Germinal center (tissue), 1 donor: ENCODE measurements around the gene CFAP251.

Experiments used
- DNase-seq: peaks from one replicate; pipeline ENCODE4 v3.0.0; 2012; ENCODE audit warnings: mixed read lengths, low spot score

The CFAP251 gene

DNA sequence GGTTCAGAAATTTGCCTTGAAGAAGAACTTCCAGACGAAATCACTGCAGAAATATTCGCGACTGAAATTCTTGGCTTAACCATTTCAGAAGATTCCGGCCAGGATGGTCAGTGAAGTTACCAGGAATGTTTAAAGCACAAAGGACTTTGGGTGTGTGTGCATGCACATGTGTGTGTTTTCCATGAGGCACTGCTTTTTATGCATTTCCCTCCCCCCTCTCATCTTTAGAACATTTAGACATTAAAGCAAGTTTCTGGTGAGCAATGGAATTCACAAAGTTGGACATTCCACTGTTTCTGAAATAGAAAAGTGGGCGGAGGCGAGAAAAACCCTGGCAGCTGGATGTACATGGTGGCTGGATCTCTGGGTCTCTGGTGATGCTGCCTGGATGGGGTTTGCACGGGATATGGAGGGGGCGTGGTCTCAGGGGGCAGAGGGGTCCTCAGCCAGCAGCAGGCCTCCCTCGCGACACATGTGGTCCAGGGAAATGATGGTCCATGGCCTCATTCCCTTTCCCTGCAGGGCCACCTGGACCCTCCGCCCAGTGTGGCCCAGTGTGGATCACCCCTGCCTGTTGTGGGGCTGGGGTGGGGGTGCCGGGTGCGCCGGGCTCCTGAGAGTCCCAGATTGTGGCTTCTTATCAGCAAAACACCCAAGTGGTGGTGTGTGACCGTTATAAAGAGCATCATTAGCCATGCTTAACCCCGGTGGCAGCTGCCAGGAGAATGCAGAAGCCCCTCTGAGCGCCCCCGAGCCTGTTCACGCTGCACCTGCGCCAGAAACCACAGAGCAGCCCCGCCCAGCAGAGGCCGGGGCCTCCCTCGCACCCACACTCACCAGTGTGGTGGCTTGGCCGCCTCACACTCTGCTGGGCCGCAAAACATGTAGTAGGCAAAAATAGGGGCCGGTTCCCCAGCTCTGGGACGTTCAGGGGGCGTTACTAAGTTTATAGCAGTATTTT, 85.5 kb downstream of the CFAP251 start:
- DNase-seq: peak; percentile 93

DNA sequence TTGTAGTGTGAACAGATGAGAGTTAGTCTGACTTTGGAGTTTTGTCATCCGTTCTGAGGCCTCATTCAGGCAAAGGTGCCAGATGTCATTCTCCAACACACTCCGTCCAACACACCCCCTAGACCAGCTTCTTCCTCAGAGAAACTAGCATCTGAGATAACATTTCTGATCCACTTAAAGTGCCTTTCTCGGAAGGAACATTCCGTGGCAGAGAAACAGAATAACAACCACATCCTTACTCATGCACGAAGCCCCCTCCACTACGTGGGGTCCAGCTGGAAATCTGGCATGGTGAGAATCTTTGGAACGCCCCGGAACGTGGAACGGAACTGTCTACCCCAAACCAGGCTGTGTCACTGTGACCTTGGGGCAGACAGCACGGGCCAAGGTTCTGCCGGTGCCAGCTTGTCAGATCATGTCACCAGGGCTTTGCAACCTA, 86.3 kb downstream of the CFAP251 start:
- DNase-seq: peak; percentile 70

DNA sequence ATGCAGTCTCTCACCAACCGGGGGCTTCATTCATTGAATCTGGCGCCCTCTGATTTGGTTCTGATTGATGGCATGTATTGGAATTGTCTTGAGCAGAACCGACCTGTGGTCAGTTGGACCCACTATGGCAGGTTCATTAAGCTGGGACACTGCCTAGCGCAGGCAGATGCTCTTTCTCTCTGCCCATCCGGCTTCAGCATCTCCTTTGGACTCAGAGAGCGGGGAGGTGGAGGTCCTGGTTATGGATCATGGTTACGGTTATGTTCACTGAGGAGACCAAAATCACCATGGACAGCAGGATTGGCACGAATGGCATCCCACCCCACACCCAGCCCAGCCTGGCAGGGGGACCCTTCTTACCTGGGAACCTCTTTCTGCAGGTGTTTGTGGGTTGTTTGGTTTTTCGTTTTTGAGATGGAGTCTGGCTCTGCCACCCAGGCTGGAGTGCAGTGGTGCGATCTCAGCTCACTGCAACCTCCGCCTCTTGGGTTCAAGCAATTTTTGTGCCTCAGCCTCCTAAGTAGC, 86.9 kb downstream of the CFAP251 start:
- DNase-seq: no peak

DNA sequence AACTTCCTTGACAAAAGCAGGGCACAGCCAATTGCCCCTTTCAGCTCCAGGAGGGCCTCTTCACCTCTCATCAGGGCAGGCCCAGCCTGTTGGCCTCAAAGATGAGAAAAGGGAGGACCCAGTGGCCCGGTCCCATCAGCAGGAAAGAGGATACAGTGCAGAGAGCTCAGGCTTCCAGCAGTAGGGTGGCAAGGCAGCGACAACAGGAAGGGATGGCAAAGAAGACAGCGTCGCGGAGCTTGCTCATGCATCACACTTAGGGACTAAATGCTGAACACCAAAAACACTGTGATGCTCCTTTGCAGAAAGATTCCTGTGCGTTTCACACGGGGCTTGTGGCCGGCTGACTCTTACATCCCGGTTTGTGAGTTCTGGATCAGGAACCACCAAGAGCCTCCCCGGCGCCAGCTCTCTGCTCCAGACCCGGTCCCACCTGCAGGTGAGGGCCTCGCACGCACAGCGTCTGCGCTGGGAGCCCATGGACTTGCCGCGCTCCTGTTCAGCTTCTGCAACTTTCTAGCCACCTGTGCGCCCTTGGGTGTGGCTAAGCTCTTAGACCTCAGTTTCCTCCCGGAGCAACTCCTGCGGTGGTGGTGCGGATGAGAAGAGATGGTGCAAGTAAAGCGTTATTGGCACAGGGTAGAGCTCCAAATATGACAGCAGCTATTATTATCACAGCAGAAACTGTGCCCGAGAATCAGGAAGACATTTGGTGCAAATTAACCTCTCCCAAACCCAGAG, 88.0 kb downstream of the CFAP251 start:
- no peak for DNase-seq

DNA sequence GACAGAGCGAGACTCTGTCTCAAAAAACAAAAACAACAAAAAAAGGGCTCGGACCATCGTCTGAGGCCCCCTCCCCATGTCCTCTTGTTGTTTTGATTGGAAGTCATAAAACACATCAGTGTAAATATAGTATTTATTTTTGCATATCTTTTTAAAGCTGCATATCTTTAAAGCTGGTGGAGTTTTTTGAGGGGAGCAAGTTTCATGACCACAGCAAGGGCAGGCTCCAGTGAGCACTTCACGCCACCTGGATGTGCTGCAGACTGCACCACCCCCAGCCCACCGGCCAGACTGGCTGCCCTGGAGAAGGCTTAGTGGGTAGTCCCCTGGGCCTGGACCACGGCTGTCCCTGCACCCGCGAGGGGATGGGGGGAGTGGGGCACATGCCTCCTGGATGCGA, 91.3 kb downstream of the CFAP251 start:
- DNase-seq: peak; percentile 73

DNA sequence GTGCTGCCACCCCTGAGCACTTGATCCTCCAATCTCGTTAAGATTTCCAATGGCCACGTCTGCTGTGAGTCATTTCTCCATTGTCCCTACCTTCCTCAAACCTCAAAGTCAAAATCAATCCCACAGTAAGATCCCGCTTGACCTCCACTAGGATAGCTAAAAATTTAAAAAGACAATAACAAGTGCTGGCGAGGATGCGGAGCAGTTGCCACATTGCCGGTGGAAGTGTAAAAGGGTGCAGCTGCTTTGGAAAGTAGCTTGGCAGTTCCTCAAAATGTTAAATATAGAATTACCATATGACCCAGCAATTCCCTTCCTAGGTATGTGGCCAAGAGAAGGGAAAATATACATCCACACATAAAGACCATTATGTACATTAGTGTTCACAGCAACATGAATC, 93.8 kb downstream of the CFAP251 start:
- DNase-seq: no peak

DNA sequence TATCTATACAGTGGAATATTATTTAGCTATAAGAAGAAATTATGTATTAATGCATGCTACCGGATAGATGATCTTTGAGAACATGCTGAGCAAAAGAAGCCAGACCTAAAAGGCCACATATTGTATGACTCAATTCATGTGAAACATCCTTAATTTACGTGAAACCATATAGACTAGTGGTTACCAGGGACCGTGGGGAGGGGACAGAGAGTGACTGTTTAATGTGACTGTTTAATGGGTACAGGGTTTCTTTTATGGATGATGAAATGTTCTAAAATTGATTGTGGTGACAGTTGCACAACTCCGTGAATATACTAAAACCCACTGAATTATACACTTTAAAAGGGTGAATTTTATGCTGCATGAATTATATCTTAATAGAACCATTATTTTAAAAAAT, 94.7 kb downstream of the CFAP251 start:
- DNase-seq: no peak

DNA sequence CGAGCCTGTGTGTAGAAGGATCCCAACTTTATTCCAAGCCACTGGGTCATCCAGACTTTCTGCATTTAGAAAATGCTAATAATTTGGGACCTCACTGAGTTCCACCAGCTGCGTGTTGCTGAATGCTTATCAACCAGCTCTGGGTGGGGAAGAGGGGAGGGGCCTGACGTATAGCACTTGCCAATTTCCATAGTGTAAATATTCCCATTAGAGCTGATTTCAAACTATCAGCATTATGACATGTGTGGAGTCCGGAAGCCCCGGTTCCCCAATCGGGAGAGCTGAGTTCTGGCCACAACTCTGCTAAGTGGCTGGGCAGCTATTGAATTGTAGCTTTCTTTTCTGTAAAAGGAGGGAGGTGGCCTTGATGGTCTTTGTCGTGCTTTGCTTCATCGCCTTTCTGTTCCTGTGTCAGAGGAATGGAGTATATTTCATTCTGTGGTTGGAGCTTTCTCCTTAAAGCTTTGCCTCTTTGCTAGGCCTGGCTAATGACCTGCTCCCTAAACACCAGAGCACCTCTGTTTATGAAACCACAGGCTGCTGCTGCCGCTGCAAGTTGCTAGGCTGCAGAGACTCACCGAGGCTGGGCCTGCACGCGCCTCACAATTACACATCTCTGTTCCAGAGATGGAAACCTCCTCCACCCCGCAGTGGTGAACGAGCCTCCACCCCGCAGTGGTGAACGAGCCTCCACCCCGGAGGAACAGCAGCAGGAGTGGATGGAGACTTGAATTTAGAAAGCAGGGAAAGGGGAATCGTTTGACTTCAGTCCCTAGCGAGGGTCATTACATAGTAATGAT, 95.6 kb downstream of the CFAP251 start:
- DNase-seq: no peak

DNA sequence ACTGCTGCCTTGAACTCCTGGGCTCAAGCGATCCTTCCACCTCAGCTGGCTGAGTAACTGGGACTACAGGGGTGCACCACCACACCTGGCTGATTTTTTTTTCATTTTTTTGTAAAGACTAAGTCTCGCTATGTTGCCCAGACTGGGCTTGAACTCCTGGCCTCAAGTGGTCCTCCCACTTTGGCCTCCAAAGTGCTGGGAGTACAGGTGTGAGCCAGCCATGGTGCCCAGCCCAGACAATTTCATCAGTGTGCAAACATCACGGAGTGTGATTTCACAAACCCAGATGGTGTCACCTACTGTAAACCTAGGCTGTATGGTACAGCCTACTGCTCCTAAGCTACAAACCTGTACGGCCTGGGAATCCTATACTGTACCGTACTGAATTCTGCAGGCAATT, 96.4 kb downstream of the CFAP251 start:
- no peak for DNase-seq

DNA sequence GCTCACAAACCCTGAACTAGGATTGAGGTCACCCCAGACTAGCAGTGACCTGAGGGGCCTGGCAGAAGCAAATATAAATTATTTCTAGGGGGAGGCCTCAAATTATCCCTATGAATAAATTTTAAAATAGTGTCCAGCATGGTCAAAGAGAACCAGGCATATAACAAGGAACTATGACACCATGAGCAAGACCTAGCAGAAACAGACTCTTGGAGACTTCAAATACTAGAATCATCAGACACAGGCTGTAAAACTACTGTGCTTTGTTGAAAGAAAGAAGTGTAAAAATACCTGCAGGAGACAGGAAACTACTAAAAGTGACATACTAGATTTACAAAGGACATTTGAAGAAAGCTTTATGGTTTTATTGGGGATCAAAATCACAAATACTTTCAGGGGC, 100.1 kb downstream of the CFAP251 start:
- no peak for DNase-seq

DNA sequence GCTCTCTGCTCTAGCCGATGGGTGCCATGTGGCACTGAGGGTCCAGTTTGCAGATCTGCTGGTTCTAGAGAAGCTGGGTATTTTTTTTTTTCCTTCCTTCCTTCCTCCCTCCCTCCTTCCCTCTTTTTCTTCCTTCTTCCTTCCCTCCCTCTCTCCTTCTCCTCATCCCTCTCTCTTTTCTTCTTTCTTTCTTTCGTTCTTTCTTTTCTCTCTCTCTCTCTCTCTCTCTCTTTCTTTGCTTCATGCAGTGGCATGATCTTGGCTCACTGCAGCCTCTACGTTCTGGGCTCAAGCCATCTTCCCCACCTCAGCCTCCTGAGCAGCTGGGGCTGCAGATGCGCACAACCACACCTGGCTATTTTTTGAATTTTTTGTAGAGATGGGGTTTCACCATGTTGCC, 100.5 kb downstream of the CFAP251 start:
- DNase-seq: no peak

DNA sequence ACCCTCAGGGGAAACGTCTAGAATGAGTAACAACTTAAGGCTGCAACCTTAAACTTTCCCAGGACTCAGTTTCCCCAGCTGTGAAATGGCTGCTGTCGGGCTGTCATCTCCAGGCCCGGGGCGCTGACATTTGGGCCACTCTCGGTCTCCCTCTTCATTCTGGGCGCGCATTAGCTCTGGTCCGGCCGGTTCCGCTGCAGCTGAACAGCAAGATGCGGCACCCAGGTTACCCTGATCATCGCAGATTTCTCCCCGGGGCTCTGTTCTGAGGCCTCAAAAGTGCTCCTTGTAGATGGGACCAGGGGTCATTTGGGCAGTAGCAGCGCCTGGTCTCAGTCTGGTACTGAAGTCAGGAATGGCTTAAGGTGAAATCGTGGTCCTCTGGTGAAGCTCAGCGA, 102.4 kb downstream of the CFAP251 start:
- no peak for DNase-seq

DNA sequence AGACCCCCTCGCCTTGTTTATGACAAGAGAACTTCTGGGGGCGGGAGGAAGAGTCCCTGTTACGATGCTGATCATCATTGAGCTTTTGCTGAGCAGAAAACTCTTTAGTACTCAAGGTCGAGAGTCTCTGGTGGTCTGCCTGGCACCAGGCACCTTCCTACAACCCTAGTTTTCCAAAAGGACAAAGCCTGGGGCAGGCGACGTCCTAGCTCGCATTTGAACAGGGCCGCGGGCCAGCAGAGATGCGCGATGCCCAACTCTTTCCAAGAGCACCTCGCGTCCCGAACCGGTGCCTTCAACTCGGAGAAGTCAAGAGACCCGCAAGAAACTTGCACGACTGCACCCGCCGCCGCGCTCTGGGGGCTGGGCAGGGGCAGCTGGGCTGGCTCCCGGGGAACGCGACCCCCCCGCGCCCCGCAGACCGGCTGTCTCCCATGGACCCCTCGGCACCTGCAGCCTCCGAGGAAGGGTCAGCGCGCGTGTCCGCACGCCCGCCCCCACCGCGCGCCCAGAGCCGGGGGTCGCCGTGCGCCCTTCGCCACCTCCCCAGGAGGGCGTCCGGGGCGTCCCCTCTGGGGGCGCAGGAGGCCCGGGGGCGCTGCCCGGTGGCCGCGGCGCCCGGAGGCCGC, 102.9 kb downstream of the CFAP251 start:
- DNase-seq: no peak

DNA sequence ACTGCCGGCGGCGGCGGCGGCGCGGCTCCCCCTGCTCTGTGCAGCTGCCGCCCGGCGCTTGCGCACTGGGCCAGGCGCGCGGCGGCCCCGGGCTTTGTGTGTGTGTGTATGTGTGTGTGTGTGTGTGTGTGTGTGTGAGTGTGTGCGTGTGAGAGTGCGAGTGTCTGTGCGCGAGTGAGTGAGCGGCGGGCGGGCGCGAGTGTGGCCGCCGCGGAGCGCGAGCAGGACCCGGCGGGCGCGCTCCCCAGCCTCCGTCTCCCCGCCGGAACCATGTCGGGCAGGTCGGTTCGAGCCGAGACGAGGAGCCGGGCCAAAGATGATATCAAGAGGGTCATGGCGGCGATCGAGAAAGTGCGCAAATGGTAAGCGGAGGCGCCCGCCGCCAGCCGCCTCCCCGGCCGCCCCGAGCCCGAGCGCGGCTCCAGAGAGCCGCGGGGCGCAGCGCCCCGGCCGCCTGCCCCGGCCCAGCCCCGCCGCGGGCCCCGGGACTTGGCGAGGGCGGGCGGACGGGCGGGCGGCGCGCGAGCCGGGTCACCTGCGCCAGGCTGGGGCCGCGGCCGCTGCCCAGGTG, 103.5 kb downstream of the CFAP251 start, which contains the start of gene BCL7A:
Gene BCL7A, plus strand, starts transcription at position 63 of the 571 bp plus-strand sequence. Its CDS starts 208 bp downstream, at position 271.
- peak; percentile 66 for DNase-seq

DNA sequence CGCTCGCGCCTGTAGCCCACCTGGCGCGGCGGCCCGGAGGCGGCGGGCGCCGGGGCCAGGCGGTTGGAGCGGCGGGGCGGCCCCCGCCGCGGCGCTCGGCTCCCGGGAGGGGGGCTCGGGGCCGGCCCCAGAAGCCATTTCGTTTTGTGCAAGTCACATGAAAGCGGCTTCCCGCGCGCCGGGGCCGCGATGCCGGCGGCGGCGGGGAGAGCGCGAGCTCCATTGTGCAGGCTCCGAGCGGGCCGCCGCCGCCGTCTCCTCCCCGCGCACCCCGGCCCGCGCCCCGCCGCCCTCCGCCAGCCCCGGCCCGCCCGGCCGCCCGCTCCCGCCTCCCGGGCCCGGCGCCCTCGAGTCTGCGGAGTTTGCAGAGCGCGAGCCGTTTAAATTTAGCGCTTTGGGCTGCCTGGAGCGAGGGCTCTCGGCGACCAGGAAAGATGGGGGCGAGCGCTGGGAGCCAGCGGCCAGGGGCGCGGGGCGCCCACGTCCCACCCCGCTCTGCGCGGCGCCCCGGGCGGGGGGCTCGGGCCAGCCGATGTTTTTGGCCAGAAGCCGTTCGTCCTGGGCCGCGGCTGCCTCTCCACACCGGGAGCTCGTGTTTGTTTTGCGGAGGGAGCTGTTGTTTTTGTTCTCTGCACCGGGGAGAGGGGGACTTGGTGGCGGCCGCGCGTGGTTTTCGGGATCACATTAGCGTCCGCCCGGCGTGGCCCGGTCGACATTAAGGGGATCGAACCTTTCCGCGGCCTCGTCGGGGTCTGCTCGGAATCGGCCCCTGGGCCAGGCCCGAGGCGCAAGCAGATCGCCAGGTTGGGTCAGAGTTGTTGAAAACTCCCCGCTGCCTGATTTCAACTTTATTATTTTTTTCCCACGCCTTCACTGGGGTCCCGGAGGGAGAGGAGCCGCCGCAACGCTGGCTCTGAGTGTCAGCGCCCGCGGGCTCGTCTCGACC, 104.3 kb downstream of the CFAP251 start:
- DNase-seq: peak; percentile 34

DNA sequence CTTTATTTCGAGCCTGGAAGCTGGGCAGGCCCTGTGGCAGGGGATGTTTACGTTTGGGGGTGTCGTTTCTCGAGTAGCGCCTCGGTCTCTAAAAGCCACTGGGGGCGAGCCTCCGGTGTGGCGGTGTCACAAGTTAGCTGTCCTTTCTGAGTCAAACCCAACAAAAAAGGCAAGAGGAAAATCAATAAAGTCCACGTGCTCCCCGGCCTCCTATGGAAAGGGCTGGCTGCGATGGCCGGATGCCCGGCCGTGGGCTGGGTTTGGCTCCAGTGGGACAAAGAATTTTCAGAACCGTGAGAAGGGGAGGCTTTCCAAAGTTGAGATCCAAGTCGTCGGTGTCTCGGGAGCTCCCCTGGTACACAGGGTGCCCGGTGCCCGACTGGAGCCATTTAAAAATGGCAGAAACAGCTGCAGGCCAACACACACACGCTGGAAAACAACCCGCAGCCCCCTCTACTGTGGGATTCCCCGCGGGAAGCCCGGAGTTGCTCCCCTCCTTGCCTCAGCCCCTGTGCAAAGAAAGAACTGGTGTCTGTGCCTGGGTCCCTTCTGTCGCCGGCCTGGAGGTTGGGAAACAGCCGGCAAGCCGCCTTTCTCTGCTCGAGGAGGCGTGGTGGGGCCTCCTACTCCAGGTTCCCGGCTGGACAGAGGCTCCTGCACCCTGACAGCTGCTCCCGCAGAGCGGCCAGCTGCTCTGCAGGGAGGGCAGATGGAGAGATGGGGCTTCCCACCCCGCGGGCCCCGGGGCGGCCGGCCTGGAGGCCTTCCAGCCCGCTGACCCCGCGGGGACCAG, 105.1 kb downstream of the CFAP251 start:
- DNase-seq: peak; percentile 65

DNA sequence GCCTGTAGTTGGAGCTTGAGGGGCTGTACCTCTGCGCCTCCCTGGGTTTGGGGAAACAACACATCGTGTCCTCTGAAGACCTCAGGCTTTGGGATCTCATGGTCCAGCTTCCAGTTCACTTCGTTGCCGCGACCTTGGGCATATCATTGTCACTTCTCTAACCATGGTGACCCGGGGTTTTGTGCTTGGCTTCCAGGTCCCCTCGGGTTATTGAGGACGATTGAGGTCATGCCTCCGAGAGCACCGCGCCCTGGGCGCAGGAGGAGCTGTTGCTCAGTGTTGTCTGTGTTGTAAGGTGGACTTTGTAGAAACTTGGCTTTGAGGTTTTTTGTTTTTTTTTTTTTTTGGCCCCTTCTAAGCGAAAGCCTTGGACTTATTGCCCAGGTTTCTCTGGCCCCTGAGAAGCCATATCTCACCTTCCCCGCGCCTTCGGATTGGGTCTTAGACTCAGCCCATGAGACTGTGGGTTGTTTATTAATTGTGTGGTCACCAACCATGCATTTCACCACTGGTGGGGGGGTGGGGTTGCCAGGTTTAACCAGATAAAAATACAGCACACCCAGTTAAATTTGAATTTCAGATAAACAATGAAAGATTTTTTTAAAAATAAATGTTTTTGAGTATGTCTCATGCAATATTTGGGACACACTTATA, 105.9 kb downstream of the CFAP251 start:
- peak; percentile 86 for DNase-seq

DNA sequence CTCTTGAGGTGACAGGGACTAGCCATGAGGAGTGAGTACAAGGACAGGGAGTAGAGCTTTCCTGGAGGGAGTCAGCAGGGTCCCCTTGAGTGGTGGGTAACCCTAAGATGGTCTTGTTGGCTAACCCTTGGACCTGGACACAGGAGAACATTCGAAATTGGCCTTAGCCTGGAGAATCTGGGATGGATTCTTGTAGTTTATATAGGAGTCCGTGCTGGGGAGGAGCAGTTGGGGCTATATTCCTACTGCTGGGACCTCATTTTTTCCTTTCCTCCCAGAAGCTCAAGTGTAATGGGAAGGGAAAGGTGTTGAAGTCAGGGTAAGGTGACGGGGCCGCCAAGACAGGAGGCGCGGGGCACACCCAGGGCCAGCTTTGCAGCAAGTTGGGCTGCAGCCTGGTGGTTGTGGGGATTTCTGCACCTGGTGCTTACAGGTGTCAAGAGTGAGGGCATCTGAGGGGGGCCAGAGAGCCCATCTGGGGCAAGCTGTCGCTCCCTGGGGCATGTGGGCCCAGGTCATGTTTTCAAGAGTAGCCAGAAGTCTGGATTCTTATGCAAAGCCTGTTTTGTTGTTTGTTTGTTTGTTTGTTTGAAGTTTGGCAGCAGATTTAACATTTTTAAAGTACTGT, 108.4 kb downstream of the CFAP251 start:
- peak; percentile 69 for DNase-seq
